HG02884 (cell line): ENCODE data around the gene ODF2L.
A peak's percentile ranks its signal among the peaks of the same experiment; 100 is the strongest.
"Not testable (repeated sequence)": the region's sequence is repeated elsewhere in the genome, so short reads cannot be mapped to it uniquely, and the experiment has no call there.

ENCODE experiments used
- ATAC-seq: cut with Tn5 transposase; IDR thresholded peaks from one replicate; pipeline ENCODE4 v1.9.1; 2021; ENCODE audit warnings: mild to moderate bottlenecking, moderate library complexity; ENCODE audit not compliant: unreplicated experiment

ODF2L gene

GRCh38 chr1:86387916-86388627 lies 8.1 kb downstream of the ODF2L start:
- ATAC-seq: no peak

GRCh38 chr1:86382878-86383277 lies 13.2 kb downstream of the ODF2L start:
- ATAC-seq: peak; percentile 62

- no peak for ATAC-seq
Measured at GRCh38 chr1:86381223-86381622, 14.9 kb downstream of the ODF2L start.

- peak; percentile 75 for ATAC-seq
Measured at GRCh38 chr1:86380257-86380861, 15.8 kb downstream of the ODF2L start.

GRCh38 chr1:86378813-86379212 lies 17.3 kb downstream of the ODF2L start:
- no peak for ATAC-seq

- ATAC-seq: no peak
Measured at GRCh38 chr1:86377341-86377740, 18.8 kb downstream of the ODF2L start.

GRCh38 chr1:86375688-86376087 lies 20.4 kb downstream of the ODF2L start:
- no peak for ATAC-seq

GRCh38 chr1:86370601-86371022 lies 25.5 kb downstream of the ODF2L start:
- ATAC-seq: no peak

GRCh38 chr1:86365896-86366295 lies 30.2 kb downstream of the ODF2L start:
- no peak for ATAC-seq

GRCh38 chr1:86362807-86363206 lies 33.3 kb downstream of the ODF2L start:
- ATAC-seq: no peak

GRCh38 chr1:86357796-86358195 lies 38.3 kb downstream of the ODF2L start:
- no peak for ATAC-seq

- no peak for ATAC-seq
Measured at GRCh38 chr1:86356247-86356646, 39.9 kb downstream of the ODF2L start.

- ATAC-seq: no peak
Measured at GRCh38 chr1:86352086-86352485, 44.0 kb downstream of the ODF2L start.

- ATAC-seq: not testable (repeated sequence)
Measured at GRCh38 chr1:86350230-86350629, 45.9 kb downstream of the ODF2L start.

- ATAC-seq: no peak
Measured at GRCh38 chr1:86346388-86346787, 49.7 kb downstream of the ODF2L start.

GRCh38 chr1:86345042-86345441 lies 51.1 kb downstream of the ODF2L start:
- no peak for ATAC-seq

GRCh38 chr1:86339906-86340305 lies 56.2 kb downstream of the ODF2L start:
- no peak for ATAC-seq

- no peak for ATAC-seq
Measured at GRCh38 chr1:86339014-86339812, 56.9 kb downstream of the ODF2L start.

- ATAC-seq: no peak
Measured at GRCh38 chr1:86335916-86336315, 60.2 kb downstream of the ODF2L start.

GRCh38 chr1:86325264-86325663 lies 70.9 kb downstream of the ODF2L start:
- no peak for ATAC-seq

- ATAC-seq: no peak
Measured at GRCh38 chr1:86324130-86324822, 71.8 kb downstream of the ODF2L start.
